Muscle layer of duodenum (tissue), 2 donors: Measurements from ENCODE around the gene KRTAP12-3.
"Not testable (repeated sequence)": the region's sequence is repeated elsewhere in the genome, so short reads cannot be mapped to it uniquely, and the experiment has no call there.

ENCODE experiments used
- H3K27ac ChIP-seq: one replicate; pipeline ENCODE4 v1.7.0; 2013; ENCODE audit warnings: mild to moderate bottlenecking, low read length
- H3K27me3 ChIP-seq: one replicate; pipeline ENCODE4 v1.7.0; 2013; ENCODE audit warnings: low read depth, mild to moderate bottlenecking, control low read depth, low read length
- H3K36me3 ChIP-seq, 2 donors: one replicate each; pipeline ENCODE4 v1.7.0; 2013; ENCODE audit warnings: low read length in 2 of 2, control low read depth in 1 of 2, mild to moderate bottlenecking in 1 of 2; ENCODE audit not compliant: insufficient read depth in 2 of 2, control insufficient read depth in 1 of 2
- H3K4me1 ChIP-seq, 2 donors: one replicate each; pipeline ENCODE4 v1.7.0; 2013; ENCODE audit warnings: low read length in 2 of 2, mild to moderate bottlenecking in 2 of 2, control low read depth in 1 of 2, moderate library complexity in 1 of 2; ENCODE audit not compliant: insufficient read depth in 2 of 2, control insufficient read depth in 1 of 2
- H3K4me3 ChIP-seq, 2 donors: one replicate each; pipeline ENCODE4 v1.7.0; 2013; ENCODE audit warnings: low read length in 2 of 2, low read depth in 1 of 2, mild to moderate bottlenecking in 1 of 2
- H3K9me3 ChIP-seq, 2 donors: one replicate each; pipeline ENCODE4 v1.7.0; 2013; ENCODE audit warnings: low read length in 2 of 2, control low read depth in 1 of 2, mild to moderate bottlenecking in 1 of 2; ENCODE audit not compliant: control insufficient read depth in 1 of 2
- donor health status: healthy.

KRTAP12-3 gene

GRCh38 chr21:44657635-44658540 is at the start of gene KRTAP12-3:
TSS of gene KRTAP12-3 (plus strand) at chr21:44657932. CDS start at chr21:44657980, 48 bp downstream.
- Histone ChIP-seq H3K4me3 (no peak within 1 kb of the TSS), H3K36me3 (no peaks in the 10 kb centered on the region), H3K4me1 (no peaks in the 10 kb centered on the region), H3K27me3 (no peaks in the 10 kb centered on the region), H3K27ac (no peak within 1 kb of the TSS), H3K9me3 (peaks cover 0 to 20% of the 10 kb centered on the region in 2 donors)

- Histone ChIP-seq H3K27ac (no peak overlapping the region), H3K4me3 (no peak overlapping the region), H3K4me1 (no peaks in the 10 kb centered on the region), H3K9me3 (peaks cover 0 to 26% of the 10 kb centered on the region in 2 donors), H3K36me3 (no peaks in the 10 kb centered on the region), H3K27me3 (no peaks in the 10 kb centered on the region)
Observed at GRCh38 chr21:44609193-44609592, 48.5 kb upstream of the KRTAP12-3 start.

GRCh38 chr21:44610157-44610843 is 47.4 kb upstream of the KRTAP12-3 start:
- not testable (repeated sequence) for H3K27me3 ChIP-seq, H3K27ac ChIP-seq, H3K4me1 ChIP-seq, H3K36me3 ChIP-seq, H3K4me3 ChIP-seq
- H3K9me3 ChIP-seq = peaks cover 0 to 21% of the 10 kb centered on the region in 2 donors

GRCh38 chr21:44611551-44611950 is 46.2 kb upstream of the KRTAP12-3 start:
- H3K9me3 ChIP-seq = peaks cover 0 to 21% of the 10 kb centered on the region in 2 donors
- H3K4me1 ChIP-seq = no peaks in the 10 kb centered on the region
- H3K4me3 ChIP-seq = no peak overlapping the region
- no peak overlapping the region for H3K27ac ChIP-seq
- H3K27me3 ChIP-seq = no peaks in the 10 kb centered on the region
- H3K36me3 ChIP-seq = no peaks in the 10 kb centered on the region

GRCh38 chr21:44612029-44612486 is 45.7 kb upstream of the KRTAP12-3 start, which contains the start of gene KRTAP10-8:
TSS of gene KRTAP10-8 (plus strand) at chr21:44612079. CDS start at chr21:44612101, 22 bp downstream.
- Histone ChIP-seq H3K4me3 (no peak within 1 kb of the TSS), H3K4me1 (no peaks in the 10 kb centered on the region), H3K36me3 (no peaks in the 10 kb centered on the region), H3K27me3 (no peaks in the 10 kb centered on the region), H3K9me3 (peaks cover 0 to 21% of the 10 kb centered on the region in 2 donors), H3K27ac (no peak within 1 kb of the TSS)

GRCh38 chr21:44612669-44613229 is 45.0 kb upstream of the KRTAP12-3 start:
- Histone ChIP-seq H3K27ac (no peak overlapping the region), H3K36me3 (no peaks in the 10 kb centered on the region), H3K27me3 (no peaks in the 10 kb centered on the region), H3K4me1 (no peaks in the 10 kb centered on the region), H3K4me3 (no peak overlapping the region), H3K9me3 (peaks cover 0 to 21% of the 10 kb centered on the region in 2 donors)

GRCh38 chr21:44613386-44614155 is 44.2 kb upstream of the KRTAP12-3 start:
- Histone ChIP-seq H3K36me3 (no peaks in the 10 kb centered on the region), H3K9me3 (peaks cover 0 to 21% of the 10 kb centered on the region in 2 donors), H3K4me1 (no peaks in the 10 kb centered on the region), H3K27ac (no peak overlapping the region), H3K27me3 (no peaks in the 10 kb centered on the region), H3K4me3 (no peak overlapping the region)

- Histone ChIP-seq H3K4me1 (no peaks in the 10 kb centered on the region), H3K36me3 (no peaks in the 10 kb centered on the region), H3K27ac (no peak overlapping the region), H3K9me3 (peaks cover 0 to 19% of the 10 kb centered on the region in 2 donors), H3K4me3 (no peak overlapping the region), H3K27me3 (no peaks in the 10 kb centered on the region)
Observed at GRCh38 chr21:44614161-44614631, 43.5 kb upstream of the KRTAP12-3 start.

- H3K36me3 ChIP-seq = no peaks in the 10 kb centered on the region
- no peaks in the 10 kb centered on the region for H3K27me3 ChIP-seq
- H3K27ac ChIP-seq = no peak overlapping the region
- H3K4me1 ChIP-seq = no peaks in the 10 kb centered on the region
- no peak overlapping the region for H3K4me3 ChIP-seq
- H3K9me3 ChIP-seq = peaks cover 0 to 21% of the 10 kb centered on the region in 2 donors
Observed at GRCh38 chr21:44614961-44615391, 42.8 kb upstream of the KRTAP12-3 start.

- Histone ChIP-seq H3K4me1 (no peaks in the 10 kb centered on the region), H3K27me3 (no peaks in the 10 kb centered on the region), H3K9me3 (peaks cover 0 to 21% of the 10 kb centered on the region in 2 donors), H3K4me3 (no peak overlapping the region), H3K27ac (no peak overlapping the region), H3K36me3 (no peaks in the 10 kb centered on the region)
Observed at GRCh38 chr21:44615466-44615865, 42.3 kb upstream of the KRTAP12-3 start.
